ENCODE results near the gene TENM3. TPM values are rescaled to one million over a fixed set of nuclear protein-coding genes. Genes with fewer than 3 reads are reported as not detected.

TENM3 gene
- total and polyA plus RNA-seq, 2 donors (not counting 3 experiments of a cell fraction or from before 2014, with no cell fraction given) = 3.2 to 6.2 TPM

- Histone ChIP-seq H3K79me2 (ENCODE audit: control insufficient read depth, insufficient read depth, low read length) (no peaks in the 10 kb centered on the region), H3K4me1 (ENCODE audit: control insufficient read depth, extremely low read depth, insufficient read depth, low read length) (no peaks in the 10 kb centered on the region), H3K27me3 (ENCODE audit: control insufficient read depth in 2 of 2, insufficient read depth in 2 of 2, low read length in 2 of 2) (no peaks in the 10 kb centered on the region), H3K9me1 (replicated peaks; ENCODE audit: control insufficient read depth, extremely low read depth, insufficient read depth, low read length) (no peaks in the 10 kb centered on the region), H3K9me3 (replicated peaks; ENCODE audit: control insufficient read depth, insufficient read depth, low read length) (no peaks in the 10 kb centered on the region), H3K36me3 (ENCODE audit: control insufficient read depth in 2 of 2, extremely low read depth in 1 of 2, insufficient read depth in 2 of 2, low read length in 2 of 2) (no peaks in the 10 kb centered on the region), H3K4me3 (replicated peaks in 1 of 3; ENCODE audit: insufficient read depth in 1 of 3, low read depth in 1 of 3, low read length in 3 of 3) (no peak overlapping the region), H3K27ac (ENCODE audit: insufficient read depth, low read depth, low read length) (no peak overlapping the region), H4K20me1 (replicated peaks; ENCODE audit: control insufficient read depth, extremely low read depth, insufficient read depth, low read length) (no peaks in the 10 kb centered on the region), H3K9ac (replicated peaks; ENCODE audit: extremely low read depth, insufficient read depth, low read length) (no peak overlapping the region), H3K4me2 (ENCODE audit: insufficient read depth, low read length) (no peak overlapping the region), H2AFZ (ENCODE audit: low read depth, low read length) (no peak overlapping the region)
- dilution Hi-C loops (cut with MboI; ENCODE audit: extremely low pct_ligation_motif_present, low sequenced_read_pairs) = no loop called here
- DNase-seq (ENCODE audit: low read depth, low spot score) (no peak), FAIRE-seq (no peak)
- BruUV-seq (replicated peaks) = no TSS peak
- TF ChIP-seq MYC (IDR thresholded peaks at IDR 0.05; ENCODE audit: low read depth, low read length) (no peak), POLR2AphosphoS5 (IDR thresholded peaks at IDR 0.05; ENCODE audit: insufficient read depth, low read depth, low read length) (no peak), JUN (IDR thresholded peaks at IDR 0.05; ENCODE audit: borderline replicate concordance, insufficient read depth, insufficient read length, low read depth) (no peak), FOS (IDR thresholded peaks at IDR 0.05; ENCODE audit: borderline replicate concordance, insufficient read depth, low read length) (no peak), EZH2 (IDR thresholded peaks at IDR 0.05; ENCODE audit: borderline replicate concordance, low read depth, low read length, severe bottlenecking) (no peak), POLR2A (IDR thresholded peaks at IDR 0.05; ENCODE audit: low read depth, low read length) (no peak), CTCF (IDR thresholded peaks at IDR 0.05; ENCODE audit: extremely low read depth in 1 of 2, insufficient read depth in 1 of 2, low read depth in 1 of 2, low read length in 2 of 2) (no peak), GATA2 (IDR thresholded peaks at IDR 0.05; ENCODE audit: insufficient read depth, insufficient read length, low read depth, low read length) (no peak)
- TF ChIP-seq, protein P1, sequence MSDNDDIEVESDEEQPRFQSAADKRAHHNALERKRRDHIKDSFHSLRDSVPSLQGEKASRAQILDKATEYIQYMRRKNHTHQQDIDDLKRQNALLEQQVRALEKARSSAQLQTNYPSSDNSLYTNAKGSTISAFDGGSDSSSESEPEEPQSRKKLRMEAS (IDR thresholded peaks at IDR 0.05; ENCODE audit: insufficient read depth, insufficient read length) = no peak
- ChIA-PET CTCF (interaction anchor here (0.5 kb wide), 1 partner anchor 480 kb away, joined by 3 read pairs; no protein-coding TSS in a partner anchor), POLR2A (no interaction called here)
- intact Hi-C loops (cut with micrococcal nuclease) = no loop called here
Measured at GRCh38 chr4:182325397-182325796, 82.2 kb downstream of the TENM3 start.
